DND-41 (cell line): ENCODE data around the gene ACAN.

Experiments
- ATAC-seq: fragments of 200-7000 bp; cut with Tn5 transposase; 3 replicates; pipeline ENCODE4 v1.9.1; 2021; ENCODE audit warnings: low read depth; ENCODE audit not compliant: insufficient read depth
- DNase-seq: peaks from one replicate; pipeline ENCODE4 v3.0.0-alpha.2; 2020
- H2AFZ ChIP-seq: 2 replicates; pipeline ENCODE4 v1.6.0; 2012; ENCODE audit warnings: low read depth, low read length
- H3K27ac ChIP-seq: 2 replicates; pipeline ENCODE4 v1.5.1; 2012; ENCODE audit warnings: low read length, inconsistent platforms
- H3K27me3 ChIP-seq: fragments of 200-600 bp; sonication (generic); 2 replicates; pipeline ENCODE4 v1.6.0; 2012; ENCODE audit warnings: low read length, mild to moderate bottlenecking, inconsistent platforms; ENCODE audit not compliant: insufficient read depth, poor library complexity
- H3K36me3 ChIP-seq: 2 replicates; pipeline ENCODE4 v1.5.1; 2012; ENCODE audit warnings: low read length, inconsistent platforms; ENCODE audit not compliant: insufficient read depth
- H3K4me1 ChIP-seq: 2 replicates; pipeline ENCODE4 v1.5.1; 2012; ENCODE audit warnings: mild to moderate bottlenecking, low read length; ENCODE audit not compliant: insufficient read depth
- H3K4me2 ChIP-seq: 2 replicates; pipeline ENCODE4 v1.6.0; 2012; ENCODE audit warnings: mild to moderate bottlenecking, moderate library complexity, low read length, inconsistent platforms; ENCODE audit not compliant: insufficient read depth
- H3K4me3 ChIP-seq, 2 experiments: fragments of 200-600 bp in 1 of 2; shearing (Covaris generic) in 1 of 2; 2 replicates each; pipeline ENCODE4 v1.5.1; 2012 to 2016; ENCODE audit warnings: inconsistent platforms in 2 of 2, low read length in 2 of 2, mild to moderate bottlenecking in 2 of 2, low read depth in 1 of 2, moderate library complexity in 1 of 2
- H3K79me2 ChIP-seq: 2 replicates; pipeline ENCODE4 v1.6.0; 2012; ENCODE audit warnings: low read length, inconsistent platforms; ENCODE audit not compliant: insufficient read depth
- H3K9ac ChIP-seq: 2 replicates; pipeline ENCODE4 v1.6.0; 2012; ENCODE audit warnings: low read depth, mild to moderate bottlenecking, inconsistent platforms, low read length, moderate library complexity
- H3K9me3 ChIP-seq: 2 replicates; pipeline ENCODE4 v1.5.1; 2012; ENCODE audit warnings: low read length, moderate library complexity, mild to moderate bottlenecking, inconsistent platforms; ENCODE audit not compliant: insufficient read depth, severe bottlenecking
- H4K20me1 ChIP-seq: 2 replicates; pipeline ENCODE4 v1.6.0; 2012; ENCODE audit warnings: low read length; ENCODE audit not compliant: insufficient read depth
- EZH2 ChIP-seq: IDR thresholded peaks from 3 replicates; pipeline ENCODE4 v1.6.1; 2012; ENCODE audit warnings: borderline replicate concordance, low read depth, mild to moderate bottlenecking, moderate library complexity, low read length, inconsistent platforms; ENCODE audit not compliant: severe bottlenecking
- TF ChIP-seq, protein P1 (sequence below): IDR thresholded peaks from 2 replicates; pipeline ENCODE4 v1.5.1; 2012; ENCODE audit warnings: borderline replicate concordance, low read length, moderate library complexity, mild to moderate bottlenecking; ENCODE audit not compliant: poor library complexity, severe bottlenecking; ENCODE audit errors: extremely low read depth

Gene ACAN

DNA sequence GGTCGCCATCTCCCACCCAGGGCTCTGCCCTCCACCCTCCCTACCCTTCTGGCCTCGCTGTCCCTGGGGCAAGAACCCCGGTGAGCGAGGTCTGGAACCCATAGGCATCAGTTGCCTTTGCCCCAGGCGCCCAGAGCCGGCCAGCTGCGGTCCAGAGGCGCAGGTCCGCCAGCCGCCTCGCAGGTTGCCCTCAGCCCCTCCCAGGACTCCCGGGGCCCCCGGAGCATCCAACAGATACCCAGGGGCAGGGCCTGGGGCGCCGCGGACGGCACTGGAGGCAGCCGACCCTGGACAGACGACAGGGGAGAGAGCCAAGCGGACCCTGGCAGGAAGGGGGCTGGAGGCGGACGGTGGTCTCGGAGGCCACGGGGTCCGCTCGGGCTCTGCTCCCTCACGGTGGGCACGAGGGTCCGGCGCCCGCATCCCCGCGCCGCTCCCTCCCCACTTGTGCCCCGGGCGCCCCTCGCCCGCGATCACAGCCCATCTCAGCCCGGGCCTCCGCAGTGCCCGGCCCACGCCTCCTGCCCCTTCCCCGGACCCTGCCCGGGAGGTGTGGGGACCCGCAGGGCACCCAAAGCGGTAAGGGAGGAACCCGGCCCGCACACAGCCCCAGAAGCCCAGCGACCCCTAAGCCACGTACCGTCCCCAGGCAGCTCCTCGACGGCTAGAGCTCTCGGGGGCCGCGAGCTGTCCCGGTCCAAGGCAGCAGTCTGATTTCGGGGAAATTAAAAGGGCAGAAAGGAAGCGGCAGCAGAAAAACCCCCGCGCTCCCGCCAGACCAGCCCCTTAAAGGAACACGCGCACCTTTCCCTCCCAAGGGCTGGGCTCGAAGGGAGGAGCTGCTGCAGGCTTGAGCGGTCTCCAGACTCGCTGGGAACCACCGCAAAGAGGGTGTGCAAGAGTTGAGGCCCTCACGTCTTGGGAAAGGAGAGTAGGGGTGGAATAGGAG, 91.9 kb downstream of the ACAN start, which contains the start of gene HAPLN3:
Gene HAPLN3, minus strand, starts transcription at position 726 of the 949 bp plus-strand sequence. CDS start 8,246 bp downstream, outside the sequence.
- H3K4me1 ChIP-seq: peaks cover 28% of the 10 kb centered on the region
- no peaks in the 10 kb centered on the region for H3K27me3 ChIP-seq
- H3K36me3 ChIP-seq: peaks cover 18% of the 10 kb centered on the region
- no peaks in the 10 kb centered on the region for H3K79me2 ChIP-seq
- DNase-seq: peak; percentile 47
- 0 out of 2 replicates have a peak within 1 kb of the TSS, but pooled peaks have one; percentile 54 for H2AFZ ChIP-seq
- H3K27ac ChIP-seq: no peak within 1 kb of the TSS
- H4K20me1 ChIP-seq: peaks cover 10% of the 10 kb centered on the region
- no peaks in the 10 kb centered on the region for H3K9me3 ChIP-seq
- H3K9ac ChIP-seq: peak within 1 kb of the TSS; percentile 46
- peak within 1 kb of the TSS in 1 of 2 experiments; percentile 47; a peak in 2 of 4 replicates for H3K4me3 ChIP-seq
- peak within 1 kb of the TSS; percentile 58 for H3K4me2 ChIP-seq
- ATAC-seq: peak; percentile 59
- TF ChIP-seq EZH2: no peak
- TF ChIP-seq, protein P1, sequence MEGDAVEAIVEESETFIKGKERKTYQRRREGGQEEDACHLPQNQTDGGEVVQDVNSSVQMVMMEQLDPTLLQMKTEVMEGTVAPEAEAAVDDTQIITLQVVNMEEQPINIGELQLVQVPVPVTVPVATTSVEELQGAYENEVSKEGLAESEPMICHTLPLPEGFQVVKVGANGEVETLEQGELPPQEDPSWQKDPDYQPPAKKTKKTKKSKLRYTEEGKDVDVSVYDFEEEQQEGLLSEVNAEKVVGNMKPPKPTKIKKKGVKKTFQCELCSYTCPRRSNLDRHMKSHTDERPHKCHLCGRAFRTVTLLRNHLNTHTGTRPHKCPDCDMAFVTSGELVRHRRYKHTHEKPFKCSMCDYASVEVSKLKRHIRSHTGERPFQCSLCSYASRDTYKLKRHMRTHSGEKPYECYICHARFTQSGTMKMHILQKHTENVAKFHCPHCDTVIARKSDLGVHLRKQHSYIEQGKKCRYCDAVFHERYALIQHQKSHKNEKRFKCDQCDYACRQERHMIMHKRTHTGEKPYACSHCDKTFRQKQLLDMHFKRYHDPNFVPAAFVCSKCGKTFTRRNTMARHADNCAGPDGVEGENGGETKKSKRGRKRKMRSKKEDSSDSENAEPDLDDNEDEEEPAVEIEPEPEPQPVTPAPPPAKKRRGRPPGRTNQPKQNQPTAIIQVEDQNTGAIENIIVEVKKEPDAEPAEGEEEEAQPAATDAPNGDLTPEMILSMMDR: no peak

DNA sequence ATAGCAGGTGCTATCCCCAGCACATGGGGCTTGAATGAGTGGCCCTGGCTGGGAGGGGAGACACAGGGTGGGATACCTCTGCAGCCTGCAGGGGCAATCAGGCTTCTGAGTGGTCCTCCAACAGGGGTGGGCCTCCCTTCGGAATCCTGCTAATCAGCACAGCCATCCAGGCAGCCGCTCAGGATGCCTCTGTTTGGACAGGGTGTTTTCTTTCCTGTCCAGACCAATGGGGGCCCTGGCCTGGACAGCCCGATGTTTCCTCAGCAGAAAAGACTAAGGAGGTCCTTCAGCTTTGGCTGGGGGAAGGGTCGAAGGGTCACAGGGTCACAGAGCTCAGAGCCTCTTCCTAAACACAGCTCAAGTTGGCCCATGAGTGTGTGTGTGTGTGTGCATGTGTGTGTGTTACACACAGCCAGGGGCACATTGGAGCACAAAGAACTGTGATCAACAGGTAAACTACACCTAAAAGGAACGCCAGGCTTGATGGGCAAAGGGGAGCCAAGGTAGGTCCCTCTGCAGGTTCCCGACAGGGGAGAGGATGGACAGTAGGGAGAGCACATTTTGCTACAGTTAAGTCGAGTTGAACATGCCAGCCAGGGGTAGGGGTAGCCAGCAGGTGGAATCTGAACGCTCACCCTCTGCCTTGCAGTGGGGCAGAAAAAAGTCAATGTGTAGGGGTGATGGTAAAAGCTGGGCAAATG, 93.2 kb downstream of the ACAN start:
- ATAC-seq (no peak), DNase-seq (no peak)
- Histone ChIP-seq H4K20me1 (peaks cover 11% of the 10 kb centered on the region), H3K79me2 (no peaks in the 10 kb centered on the region), H2AFZ (no peak overlapping the region), H3K27me3 (no peaks in the 10 kb centered on the region), H3K4me2 (peak overlapping the region; percentile 47; the same call in 1 of the 2 replicates), H3K4me3 (0 out of 4 replicates have a peak overlapping the region, but pooled peaks of 1 of the 2 experiments have one; percentile 26), H3K9me3 (no peaks in the 10 kb centered on the region), H3K4me1 (peaks cover 28% of the 10 kb centered on the region), H3K27ac (peak overlapping the region; percentile 59; the same call in 1 of the 2 replicates), H3K36me3 (peaks cover 32% of the 10 kb centered on the region), H3K9ac (0 out of 2 replicates have a peak overlapping the region, but pooled peaks have one; percentile 13)
- TF ChIP-seq EZH2: no peak
- TF ChIP-seq, protein P1: no peak

DNA sequence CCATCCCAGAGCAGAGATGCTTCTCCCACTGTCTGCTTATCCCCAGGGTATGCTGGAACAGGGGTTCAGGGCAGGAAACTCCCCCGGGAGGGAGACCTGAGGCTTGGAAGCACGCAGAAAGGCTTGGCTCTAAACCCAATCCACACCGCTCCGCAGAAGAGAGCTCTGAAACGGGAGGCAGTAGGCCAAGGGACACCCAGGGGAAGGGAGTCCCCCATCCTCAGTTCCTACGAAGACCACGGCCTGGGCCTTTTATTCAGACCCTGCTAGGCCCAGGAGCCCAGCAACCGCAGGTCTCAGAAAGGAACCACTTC, 93.9 kb downstream of the ACAN start:
- no peak overlapping the region for H2AFZ ChIP-seq

More for the DNA sequence above, 93.9 kb downstream of the ACAN start:
- Histone ChIP-seq H3K4me3 (peak overlapping the region in 1 of 2 experiments; percentile 26; a peak in 1 of 4 replicates), H3K4me1 (peaks cover 28% of the 10 kb centered on the region), H3K27ac (peak overlapping the region; percentile 59), H3K36me3 (peaks cover 38% of the 10 kb centered on the region), H3K27me3 (no peaks in the 10 kb centered on the region), H3K4me2 (peak overlapping the region; percentile 47; the same call in 1 of the 2 replicates), H4K20me1 (peaks cover 17% of the 10 kb centered on the region), H3K9ac (0 out of 2 replicates have a peak overlapping the region, but pooled peaks have one; percentile 13), H3K79me2 (no peaks in the 10 kb centered on the region), H3K9me3 (no peaks in the 10 kb centered on the region)
- TF ChIP-seq, protein P1: no peak
- no peak for TF ChIP-seq EZH2
- DNase-seq (no peak), ATAC-seq (no peak)
